Activated CD4-positive, alpha-beta T cell treated with anti-CD3 and anti-CD28 coated beads, Interleukin-2, Interleukin-4, amounts not matched to agents 100 ng/mL and 50 ng/mL, durations not matched to agents 16 hours and 8 hours (primary cell): ENCODE data around the gene DPRX.
"Not testable (repeated sequence)": the region's sequence is repeated elsewhere in the genome, so short reads cannot be mapped to it uniquely, and the experiment has no call there.

Experiments used
- DNase-seq: peaks from one replicate; pipeline ENCODE4 v3.0.0-alpha.2; 2020; ENCODE audit warnings: low spot score

The DPRX gene

DNA sequence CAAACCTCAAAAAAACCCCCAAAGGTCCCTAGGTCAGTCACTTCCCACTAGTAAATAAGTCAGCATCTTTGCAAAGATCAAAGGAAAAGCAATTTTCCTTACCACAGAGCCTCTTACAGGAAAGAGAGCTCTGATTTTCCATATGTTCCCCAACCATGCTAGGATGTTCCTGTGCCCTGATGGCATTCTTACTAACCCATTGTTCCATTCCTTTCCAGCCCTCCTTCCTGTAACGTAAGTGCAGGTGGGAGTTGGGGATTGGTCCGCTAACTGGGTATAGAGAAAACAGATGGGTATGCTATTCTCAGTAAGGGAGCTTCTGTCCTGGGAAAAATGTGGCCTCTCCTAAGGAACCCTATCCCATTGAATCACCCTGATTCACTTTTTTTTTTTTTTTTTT is 14.3 kb downstream of the DPRX start:
- DNase-seq, result no peak

DNA sequence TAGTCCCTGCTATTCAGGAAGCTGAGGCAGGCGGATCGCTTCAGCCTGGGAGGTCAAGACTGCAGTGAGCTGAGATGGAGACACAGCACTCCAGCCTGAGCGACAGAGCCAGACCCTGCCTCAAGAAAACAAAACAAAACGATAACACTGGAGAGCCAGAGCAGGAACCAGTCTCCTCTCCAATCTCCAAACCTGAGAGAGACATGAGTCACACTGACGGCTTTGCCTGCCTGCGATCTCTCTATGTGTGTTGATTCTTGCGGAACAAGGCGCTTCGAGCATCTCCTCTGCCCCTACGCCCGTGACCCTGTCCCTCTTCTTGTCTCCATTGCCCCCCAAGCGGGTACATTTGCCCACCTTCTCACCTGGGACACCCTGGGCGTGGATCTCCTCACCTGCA is 15.6 kb downstream of the DPRX start:
- DNase-seq, result no peak

DNA sequence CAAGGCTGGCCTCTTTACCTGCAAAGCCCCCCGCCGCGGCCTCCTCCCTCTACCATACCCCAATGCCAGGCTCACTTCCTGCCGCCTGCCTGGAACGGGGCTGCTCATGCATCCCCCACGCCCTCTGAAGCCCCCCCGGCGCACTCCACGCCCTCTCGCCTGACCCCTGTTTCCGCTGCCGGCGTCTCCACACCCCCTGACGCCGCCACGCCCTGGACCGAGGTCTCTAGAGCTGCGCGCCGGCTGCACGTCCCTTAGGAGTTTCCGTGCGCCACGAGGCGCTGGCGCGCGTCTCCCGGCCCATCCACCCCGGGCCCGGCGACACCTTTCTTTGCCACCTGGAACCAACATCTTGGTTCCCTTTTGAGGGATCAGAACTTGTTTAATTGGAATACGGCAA is 16.0 kb downstream of the DPRX start:
- no peak for DNase-seq

DNA sequence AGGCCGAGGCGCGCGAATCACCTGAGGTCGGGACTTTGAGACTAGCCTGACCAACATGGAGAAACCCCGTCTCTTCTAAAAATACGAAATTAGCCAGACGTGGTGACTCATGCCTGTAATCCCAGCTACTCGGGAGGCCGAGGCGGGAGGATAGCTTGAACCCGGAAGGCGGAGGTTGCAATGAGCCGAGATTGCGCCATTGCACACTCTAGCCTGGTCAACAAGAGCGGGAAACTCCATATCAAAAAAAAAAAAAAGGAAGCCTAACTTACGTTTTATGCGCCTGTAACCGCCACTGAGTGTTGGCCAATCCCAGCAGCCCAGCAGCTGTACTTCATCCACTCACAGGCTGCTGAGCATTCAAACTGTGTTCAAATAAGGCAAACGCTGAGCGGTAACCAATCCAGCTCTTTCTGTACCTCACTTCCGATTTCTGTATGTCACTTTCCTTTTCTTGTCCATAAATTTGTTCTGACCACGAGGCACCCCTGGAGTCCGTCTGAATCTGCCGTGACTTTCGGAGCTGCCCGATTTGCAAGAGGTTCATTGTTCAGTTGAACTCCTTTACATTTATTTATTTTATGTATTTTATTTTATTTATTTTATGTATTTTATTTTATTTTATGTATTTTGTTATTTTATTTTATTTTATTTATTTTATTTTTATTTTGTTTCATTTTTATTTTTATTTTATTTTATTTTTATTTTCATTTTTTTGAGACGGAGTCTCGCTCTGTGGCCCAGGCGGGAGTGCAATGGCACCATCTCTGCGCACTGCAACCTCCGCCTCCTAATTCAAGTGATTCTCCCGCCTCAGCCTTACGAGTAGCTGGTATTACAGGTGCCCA is 18.2 kb downstream of the DPRX start:
- DNase-seq, result no peak

DNA sequence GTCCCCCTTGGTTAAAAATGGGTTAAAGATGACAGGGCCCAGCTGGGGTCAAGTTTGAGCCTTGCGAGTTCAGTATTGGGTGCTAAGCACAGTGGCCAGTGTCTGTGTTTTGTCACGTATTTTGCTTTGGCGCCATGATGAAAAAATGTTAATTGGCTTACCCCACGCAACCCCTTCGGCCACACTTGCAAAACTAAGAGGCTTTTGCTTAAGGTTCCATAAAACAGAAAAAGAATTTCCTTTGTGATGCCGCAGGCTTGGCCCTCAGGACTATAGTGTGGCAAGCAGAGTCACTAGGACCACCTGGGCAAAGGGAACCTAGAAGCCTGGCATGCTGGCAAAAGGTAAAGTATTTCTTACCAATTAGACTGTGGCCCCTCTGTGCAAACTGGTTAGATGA is 20.7 kb downstream of the DPRX start:
- no peak for DNase-seq

DNA sequence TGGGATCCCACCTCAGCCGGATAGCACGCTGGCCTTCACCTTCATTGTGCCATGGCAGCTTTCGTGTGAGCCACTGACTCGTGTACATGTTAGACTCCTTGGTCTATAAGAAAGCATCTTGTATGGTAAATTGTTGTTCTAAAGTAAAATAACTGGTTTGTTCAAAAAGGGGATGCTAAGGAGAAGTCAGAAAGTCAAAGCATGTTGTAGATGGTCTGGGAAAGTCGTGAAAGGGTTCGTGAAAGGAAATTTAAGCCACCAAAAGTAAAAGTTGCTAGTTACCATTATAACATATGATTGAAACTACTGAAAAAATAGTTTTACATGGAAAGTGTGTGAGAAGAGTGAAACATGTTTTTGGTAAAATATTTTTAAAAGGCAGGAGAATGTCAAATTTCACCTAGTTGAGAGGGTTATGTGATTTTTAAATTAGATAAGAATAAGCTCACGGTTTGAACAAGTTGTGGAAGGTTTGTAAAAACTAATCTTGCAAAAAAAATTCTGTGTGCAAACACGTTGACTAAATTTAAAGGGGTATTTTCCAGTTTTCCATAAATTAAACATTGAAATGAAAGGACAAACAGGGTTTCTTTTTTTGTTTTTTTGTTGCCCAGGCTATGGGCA is 23.4 kb downstream of the DPRX start:
- no peak for DNase-seq

DNA sequence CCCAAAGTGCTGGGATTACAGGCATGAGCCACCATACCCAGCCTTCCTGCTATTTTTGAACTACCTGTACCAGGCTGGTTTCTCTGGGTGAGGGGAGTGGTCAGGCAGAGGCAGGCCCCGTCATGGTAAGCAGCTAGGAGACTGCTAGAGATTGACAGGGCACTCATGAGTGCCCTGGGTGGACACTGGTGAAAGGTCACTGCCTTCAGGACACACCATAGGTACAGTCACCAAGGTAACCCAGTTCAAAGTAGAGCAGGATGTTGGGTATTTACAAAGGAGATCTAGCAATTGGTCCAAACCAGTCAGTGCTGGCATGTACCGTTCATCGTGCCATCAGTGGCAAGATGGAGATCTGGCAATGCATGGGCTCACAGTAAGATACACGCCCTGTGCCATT is 25.5 kb downstream of the DPRX start:
- DNase-seq, result no peak

DNA sequence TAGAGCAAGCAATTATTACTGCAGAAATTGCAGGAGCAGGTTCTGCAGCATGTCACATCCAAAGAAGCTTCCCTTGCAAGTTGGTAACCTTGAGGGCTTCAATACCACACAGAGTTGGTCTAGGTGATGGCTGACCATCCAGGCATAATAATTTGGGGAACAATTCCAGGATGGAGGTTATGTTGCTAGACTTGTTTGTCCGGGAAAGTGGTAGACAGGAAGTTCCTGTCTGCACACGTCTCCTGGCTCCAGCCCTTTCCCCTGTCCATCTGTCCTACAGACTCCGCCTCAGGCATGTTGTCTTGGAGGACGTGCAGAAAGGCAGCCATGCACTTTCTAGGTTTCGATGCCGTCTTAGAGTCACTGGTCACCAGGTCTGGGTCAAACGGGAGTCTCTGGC is 26.0 kb downstream of the DPRX start:
- DNase-seq, result no peak

DNA sequence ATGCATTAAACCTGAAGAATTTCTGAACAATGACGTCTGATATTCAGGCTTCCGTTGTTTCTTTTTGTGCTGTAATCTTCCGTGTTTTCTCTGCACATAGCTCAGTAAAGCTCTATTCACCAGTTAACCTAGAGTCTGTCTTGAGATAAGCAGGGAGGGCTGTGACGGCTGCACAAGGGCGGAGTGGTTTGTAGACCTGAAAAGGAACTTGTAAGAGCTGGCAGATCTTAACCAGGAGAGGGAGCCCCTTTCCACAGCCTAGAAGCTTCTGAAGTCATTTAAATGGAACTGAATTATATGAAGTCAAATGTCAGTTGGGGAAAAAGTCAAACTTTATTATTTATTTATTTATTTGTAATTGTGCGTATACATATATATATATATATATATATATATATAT is 27.5 kb downstream of the DPRX start:
- no peak for DNase-seq

DNA sequence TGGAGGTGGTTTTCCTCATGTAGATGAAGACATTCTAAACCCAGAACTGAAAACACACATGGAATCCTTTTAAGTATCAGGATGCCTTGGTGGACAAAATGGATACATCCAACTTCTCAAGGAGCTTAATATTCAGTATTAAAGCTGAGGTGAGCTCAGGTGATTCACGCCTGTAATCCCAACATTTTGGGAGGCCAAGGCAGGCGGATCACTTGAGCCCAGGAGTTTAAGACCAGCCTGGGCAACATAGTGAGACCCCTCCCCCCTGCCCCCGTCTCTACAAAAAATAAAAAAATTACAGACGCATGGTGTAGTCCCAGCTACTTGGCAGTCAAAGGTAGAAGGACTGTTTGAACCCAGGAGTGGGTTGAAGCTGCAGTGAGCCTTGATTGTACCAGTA is 28.8 kb downstream of the DPRX start:
- DNase-seq, result no peak

DNA sequence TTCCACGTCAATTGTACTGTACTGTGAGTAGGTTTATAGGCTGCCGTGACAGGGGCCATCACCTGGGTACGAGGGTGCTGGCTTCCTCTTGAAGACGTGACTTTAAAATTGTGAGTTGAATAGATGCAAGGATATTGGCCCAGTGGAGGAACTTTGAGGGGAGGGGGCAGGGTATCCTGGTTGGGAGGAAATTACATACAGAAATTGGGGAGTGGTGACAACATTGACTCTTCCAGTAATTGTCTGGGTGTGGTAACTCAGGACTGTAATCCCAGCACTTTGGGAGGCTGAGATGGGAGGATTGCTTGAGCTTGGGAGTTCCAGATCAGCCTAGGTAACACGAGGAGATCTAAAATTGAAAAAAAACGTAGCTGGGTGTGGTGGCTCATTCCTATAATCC is 30.4 kb downstream of the DPRX start:
- DNase-seq, result no peak

DNA sequence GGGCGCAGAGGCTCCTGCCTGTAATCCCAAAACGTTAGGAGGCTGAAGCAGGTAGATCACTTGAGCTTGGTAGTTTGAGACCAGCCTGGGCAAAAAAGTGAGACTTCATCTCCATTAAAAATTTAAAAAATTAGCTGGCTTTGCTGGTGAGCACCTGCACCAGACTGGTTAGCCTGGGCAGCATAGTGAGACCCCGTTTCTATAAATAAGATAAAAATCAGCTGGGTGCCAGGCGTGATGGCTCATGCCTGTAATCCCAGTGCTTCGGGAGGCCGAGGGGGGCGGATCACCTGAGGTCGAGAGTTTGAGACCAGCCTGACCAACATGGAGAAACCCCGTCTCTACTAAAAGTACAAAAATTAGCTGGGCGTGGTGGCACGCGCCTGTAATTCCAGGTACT is 32.4 kb downstream of the DPRX start:
- DNase-seq, result no peak

DNA sequence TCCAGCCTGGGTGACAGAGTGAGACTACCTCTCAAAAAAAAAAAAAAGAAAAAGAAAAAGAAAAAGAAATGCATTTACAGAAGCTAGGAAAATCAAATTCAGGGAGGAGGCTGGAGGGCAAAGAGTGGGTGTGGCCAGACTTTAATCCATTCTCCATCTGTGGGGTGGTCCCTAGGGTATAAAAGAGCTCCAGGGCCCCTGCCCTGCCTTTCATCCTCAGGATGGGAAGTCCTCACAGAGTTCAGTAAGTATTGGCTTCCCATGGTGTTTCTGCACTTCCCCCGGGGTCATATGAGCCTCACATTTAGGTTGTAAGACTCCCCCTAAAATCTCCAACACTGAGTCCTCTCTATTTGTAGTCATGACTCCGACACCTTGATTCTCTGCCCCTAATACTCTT is 33.0 kb downstream of the DPRX start:
- DNase-seq, result no peak

DNA sequence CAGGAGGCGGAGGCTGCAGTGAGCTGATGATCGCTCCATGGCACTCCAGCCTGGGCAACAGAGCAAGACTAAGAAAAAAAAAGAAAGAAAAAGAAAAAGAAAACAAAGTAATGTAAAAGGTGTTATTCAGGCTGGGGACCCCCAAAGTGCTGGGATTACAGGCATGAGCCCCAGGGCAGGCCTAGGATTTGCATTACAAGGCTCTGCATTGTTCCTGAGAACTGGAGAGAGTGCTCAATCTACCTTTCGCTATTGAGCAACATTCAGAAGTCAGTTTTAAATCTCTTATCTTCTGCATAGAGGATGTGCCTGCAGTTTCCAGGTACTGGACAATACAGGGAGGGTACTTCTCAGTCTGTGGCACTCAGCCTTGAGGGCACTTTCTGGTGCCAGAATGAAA is 34.5 kb downstream of the DPRX start:
- not testable (repeated sequence) for DNase-seq

DNA sequence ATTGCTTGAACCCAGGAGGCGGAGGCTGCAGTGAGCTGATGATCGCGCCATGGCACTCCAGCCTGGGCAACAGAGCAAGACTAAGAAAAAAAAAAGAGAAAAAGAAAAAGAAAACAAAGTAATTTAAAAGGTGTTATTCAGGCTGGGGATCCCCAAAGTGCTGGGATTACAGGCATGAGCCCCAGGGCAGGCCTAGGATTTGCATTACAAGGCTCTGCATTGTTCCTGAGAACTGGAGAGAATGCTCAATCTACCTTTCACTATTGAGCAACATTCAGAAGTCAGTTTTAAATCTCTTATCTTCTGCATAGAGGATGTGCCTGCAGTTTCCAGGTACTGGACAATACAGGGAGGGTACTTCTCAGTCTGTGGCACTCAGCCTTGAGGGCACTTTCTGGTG is 37.0 kb downstream of the DPRX start:
- DNase-seq, result not testable (repeated sequence)

DNA sequence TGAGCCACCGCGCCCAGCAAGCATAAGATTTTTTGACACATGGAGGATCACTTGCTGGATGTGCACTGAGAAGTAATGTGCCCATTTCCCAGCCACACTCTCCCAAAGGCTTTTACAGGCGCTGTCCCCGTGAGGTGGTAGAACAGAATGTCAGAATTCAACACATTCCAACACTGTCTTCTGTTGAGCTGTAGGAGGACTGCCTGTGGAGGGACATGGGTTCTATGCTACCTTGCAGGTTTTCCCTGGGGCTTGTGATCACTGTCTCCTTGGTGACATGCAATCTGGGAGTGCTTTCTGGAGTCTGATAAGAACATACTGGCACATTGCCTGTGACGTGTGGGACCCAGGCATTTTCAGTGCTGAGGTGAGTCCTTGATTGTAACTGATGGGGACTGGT is 38.5 kb downstream of the DPRX start:
- DNase-seq, result no peak

DNA sequence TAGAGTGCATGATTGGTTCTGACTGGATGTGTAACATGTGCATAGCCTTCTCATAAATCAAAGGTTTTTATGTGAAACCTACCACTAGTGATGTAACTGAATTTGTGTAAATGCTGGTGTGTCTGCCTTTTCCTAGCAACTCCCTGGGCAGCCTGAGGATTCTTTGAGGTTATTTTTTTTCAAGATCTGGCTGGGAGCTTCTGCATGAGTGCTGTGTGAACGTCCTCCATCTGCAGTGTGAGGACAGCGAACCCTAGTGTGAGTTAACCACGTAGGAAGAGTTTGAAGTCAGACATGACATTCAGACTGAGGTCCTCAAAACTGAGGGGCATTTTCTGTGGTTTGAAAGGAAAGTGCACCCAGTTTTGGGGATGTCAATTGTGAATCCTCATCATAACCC is 39.9 kb downstream of the DPRX start:
- no peak for DNase-seq
